T-helper 22 cell (primary cell): ENCODE measurements around the gene CPNE1.

Experiments
- DNase-seq: peaks from one replicate; pipeline ENCODE4 v3.0.0-alpha.2; 2020; ENCODE audit warnings: low read depth

CPNE1 gene

DNA sequence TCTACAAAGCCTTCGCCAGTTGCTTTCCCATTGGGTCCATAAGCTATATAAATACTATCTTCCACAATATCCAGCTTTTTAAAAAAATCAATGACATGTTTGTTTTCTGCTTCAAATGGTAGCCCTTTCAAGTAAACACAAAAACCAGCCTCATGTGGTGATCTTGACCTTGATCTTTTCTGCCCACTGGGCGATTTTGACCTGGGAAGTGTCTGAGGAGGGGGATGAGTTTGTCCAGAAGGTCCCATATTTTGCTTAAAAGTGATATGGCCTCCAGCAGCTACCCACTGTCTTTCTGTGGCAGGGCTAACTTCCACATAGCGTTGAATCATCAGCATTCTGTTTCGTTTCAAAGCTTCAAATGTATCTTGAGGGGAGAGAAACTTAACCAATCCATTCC lies 10.8 kb downstream of the CPNE1 start:
- no peak for DNase-seq

- no peak for DNase-seq
Measured at GRCh38 chr20:35653430-35653734, 11.3 kb downstream of the CPNE1 start.

- no peak for DNase-seq
Measured at GRCh38 chr20:35652641-35653429, 11.9 kb downstream of the CPNE1 start.

GRCh38 chr20:35651958-35652357 lies 12.7 kb downstream of the CPNE1 start:
- no peak for DNase-seq

GRCh38 chr20:35650632-35651031 lies 14.1 kb downstream of the CPNE1 start:
- no peak for DNase-seq

GRCh38 chr20:35648836-35649235 lies 15.9 kb downstream of the CPNE1 start:
- no peak for DNase-seq

GRCh38 chr20:35644806-35645205 lies 19.9 kb downstream of the CPNE1 start:
- no peak for DNase-seq

DNA sequence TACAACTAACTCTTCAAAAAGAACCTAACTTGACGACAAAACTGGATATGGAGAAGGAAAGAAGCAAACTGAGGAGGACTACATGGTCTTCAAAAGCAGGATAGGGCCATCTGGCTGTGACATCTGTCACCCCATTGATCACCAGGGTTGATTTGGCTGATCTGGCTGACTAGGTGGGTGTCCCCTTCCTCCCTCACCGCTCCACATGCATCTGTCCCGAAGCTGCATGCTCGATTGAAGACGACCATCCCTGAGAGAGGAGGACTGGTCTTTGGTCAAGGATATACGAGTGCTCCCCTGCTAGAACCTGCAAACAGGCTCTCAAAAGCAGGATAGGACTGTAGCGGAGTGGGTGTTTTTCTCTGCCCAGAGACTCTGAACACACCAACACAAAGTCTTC lies 21.7 kb downstream of the CPNE1 start:
- no peak for DNase-seq

DNA sequence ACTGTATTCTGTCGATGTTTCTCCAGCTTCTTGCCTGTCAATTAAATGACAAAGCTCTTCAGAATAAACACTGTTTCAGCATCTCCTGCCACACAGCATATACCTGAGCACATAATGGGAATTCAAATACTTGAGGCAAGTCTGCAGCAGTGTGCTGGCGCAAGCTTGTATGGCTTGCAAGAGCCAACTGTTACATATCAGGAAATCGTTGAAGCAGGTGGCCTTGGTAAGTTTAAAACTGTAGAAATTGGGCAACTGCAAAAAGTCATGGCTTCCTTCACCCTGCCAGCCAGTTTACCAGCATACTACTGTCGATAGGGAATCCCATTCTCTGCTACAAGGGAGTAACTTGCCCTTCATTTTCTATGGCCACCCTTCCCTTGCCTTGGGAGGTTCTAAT lies 23.0 kb downstream of the CPNE1 start:
- DNase-seq, result no peak

DNA sequence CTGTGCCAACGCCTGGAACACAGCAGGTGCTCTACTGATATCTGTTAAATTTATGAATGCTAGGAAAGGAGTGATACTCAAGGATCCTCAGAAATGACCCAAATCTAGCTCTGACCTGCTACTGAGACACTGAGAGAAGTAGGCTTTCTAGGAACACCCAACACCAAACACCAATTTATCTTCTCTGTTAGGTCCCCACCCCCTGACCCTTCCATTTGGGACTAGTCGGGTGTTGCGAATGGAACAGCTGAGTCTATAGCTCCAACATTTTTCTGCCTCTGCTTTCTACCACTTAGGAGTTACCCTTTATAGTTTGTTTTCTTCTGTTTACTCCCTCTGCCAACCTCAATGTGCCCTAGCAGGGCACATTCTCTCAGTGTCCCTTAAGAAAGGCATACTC lies 24.0 kb downstream of the CPNE1 start:
- DNase-seq, result no peak

- no peak for DNase-seq
Measured at GRCh38 chr20:35638751-35639150, 25.9 kb downstream of the CPNE1 start.

GRCh38 chr20:35637276-35637675 lies 27.4 kb downstream of the CPNE1 start:
- DNase-seq, result no peak

GRCh38 chr20:35636095-35636494 lies 28.6 kb downstream of the CPNE1 start:
- DNase-seq, result no peak

DNA sequence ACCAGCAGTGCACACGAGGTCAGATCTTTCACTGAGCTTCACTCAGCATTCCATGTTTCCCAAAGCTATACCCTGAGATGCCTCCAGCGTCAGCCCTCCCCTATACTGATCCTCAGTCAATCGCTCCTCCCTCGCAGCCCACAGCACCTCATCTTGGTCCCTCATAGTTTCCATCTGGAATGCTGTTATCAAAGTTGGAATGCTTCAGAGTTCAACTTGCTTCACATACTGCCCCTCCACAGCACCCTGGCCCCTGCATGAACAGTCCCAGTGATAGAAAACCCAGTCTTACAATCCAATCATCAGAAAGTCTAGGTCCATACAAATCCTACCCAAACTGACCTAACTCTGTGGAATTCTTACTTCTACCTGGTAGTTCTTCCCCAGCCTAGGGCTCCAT lies 29.0 kb downstream of the CPNE1 start:
- DNase-seq, result no peak

- DNase-seq, result no peak
Measured at GRCh38 chr20:35632539-35633115, 32.1 kb downstream of the CPNE1 start.

DNA sequence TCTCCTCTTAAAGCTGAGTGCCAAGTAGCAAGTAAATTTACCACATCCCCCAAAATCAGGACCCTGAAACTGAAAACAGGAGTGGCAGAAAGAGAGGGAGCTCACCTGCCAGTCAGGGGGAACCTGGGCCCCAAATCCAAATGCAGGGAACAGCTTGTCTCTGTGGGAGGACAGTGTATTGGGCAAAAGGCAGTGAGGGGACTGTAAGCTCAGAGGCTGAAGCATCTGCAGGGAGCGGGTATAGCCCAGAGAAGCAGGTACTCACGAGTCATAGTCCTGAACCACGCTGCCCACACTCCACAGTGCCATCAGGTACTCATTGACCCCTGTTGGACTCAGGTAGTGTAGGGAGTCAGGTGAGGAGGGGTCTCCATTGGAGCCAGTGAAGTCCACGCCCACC lies 34.1 kb downstream of the CPNE1 start:
- DNase-seq, result no peak

GRCh38 chr20:35629427-35630145 lies 35.1 kb downstream of the CPNE1 start:
- no peak for DNase-seq

GRCh38 chr20:35627121-35627520 lies 37.6 kb downstream of the CPNE1 start:
- DNase-seq, result no peak

GRCh38 chr20:35626386-35627001 lies 38.2 kb downstream of the CPNE1 start:
- no peak for DNase-seq

DNA sequence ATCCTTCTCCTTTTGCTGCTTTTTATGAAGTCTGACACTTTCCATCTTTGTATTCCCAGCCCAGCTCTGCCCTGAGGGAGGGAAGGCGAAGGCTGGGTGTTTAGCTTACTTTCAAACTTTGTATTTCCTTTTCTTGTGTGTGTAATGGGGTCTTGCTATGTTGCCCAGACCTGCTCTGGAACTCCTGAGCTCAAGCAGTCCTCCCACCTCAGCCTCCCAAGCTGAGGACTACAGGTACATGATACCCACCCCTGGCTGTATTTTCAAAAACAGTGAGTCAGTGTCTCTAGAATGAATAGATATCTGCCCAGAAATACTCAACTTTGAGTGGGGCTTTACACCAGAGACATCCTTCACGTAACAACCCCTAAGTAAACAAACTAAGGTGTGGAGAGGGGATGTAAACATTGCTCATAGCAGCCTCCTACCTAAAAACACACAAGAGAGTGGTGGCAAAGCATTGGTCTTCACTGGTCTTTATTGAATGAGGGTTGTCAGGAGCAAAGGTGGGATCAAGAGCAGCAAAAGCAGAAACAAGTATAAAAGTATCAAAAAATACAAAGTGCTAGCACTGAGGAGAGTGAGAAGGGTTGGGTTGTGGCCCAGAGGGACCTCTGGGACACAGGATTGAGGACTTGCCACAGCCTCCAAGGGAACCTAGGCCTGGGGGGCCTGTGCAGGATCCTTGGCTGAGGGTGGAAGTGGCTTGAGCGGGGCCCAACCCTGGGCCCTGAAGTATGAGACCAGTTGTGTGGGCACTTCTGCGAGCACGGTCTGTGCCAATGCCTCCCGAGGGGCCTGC lies 38.9 kb downstream of the CPNE1 start:
- no peak for DNase-seq

- DNase-seq, result no peak
Measured at GRCh38 chr20:35621560-35621946, 43.1 kb downstream of the CPNE1 start.
